Colon (tissue), 2 donors: Measurements from ENCODE around the gene CYB561D2.

Experiments
- FAIRE-seq: peaks from 2 replicates; lab custom pipeline; 2012; peaks lifted over from hg19 to GRCh38; lab: Jason Lieb, UNC
- donor health status: control.
- donor health status: control.

The CYB561D2 gene

GRCh38 chr3:50365842-50366220, 15.2 kb downstream of the CYB561D2 start:
- FAIRE-seq: no peak

- no peak for FAIRE-seq
Observed at GRCh38 chr3:50369012-50369670, 18.5 kb downstream of the CYB561D2 start.

GRCh38 chr3:50370594-50370993, 19.9 kb downstream of the CYB561D2 start:
- no peak for FAIRE-seq

- FAIRE-seq: no peak
Observed at GRCh38 chr3:50371133-50371685, 20.5 kb downstream of the CYB561D2 start.

- FAIRE-seq: no peak
Observed at GRCh38 chr3:50372349-50372748, 21.7 kb downstream of the CYB561D2 start.

GRCh38 chr3:50373146-50374051, 22.7 kb downstream of the CYB561D2 start:
- no peak for FAIRE-seq

- FAIRE-seq: no peak
Observed at GRCh38 chr3:50374363-50375257, 23.9 kb downstream of the CYB561D2 start.

- no peak for FAIRE-seq
Observed at GRCh38 chr3:50375258-50375931, 24.7 kb downstream of the CYB561D2 start.

- no peak for FAIRE-seq
Observed at GRCh38 chr3:50378024-50378423, 27.4 kb downstream of the CYB561D2 start.

GRCh38 chr3:50378757-50379156, 28.1 kb downstream of the CYB561D2 start:
- no peak for FAIRE-seq

- FAIRE-seq: no peak
Observed at GRCh38 chr3:50380405-50381085, 29.9 kb downstream of the CYB561D2 start.

- no peak for FAIRE-seq
Observed at GRCh38 chr3:50381383-50381782, 30.7 kb downstream of the CYB561D2 start.

- FAIRE-seq: no peak
Observed at GRCh38 chr3:50382722-50383121, 32.1 kb downstream of the CYB561D2 start.

GRCh38 chr3:50383750-50384149, 33.1 kb downstream of the CYB561D2 start:
- no peak for FAIRE-seq

- FAIRE-seq: no peak
Observed at GRCh38 chr3:50385754-50386153, 35.1 kb downstream of the CYB561D2 start.

GRCh38 chr3:50388016-50388719, 37.5 kb downstream of the CYB561D2 start:
- FAIRE-seq: no peak

- FAIRE-seq: no peak
Observed at GRCh38 chr3:50388720-50389413, 38.2 kb downstream of the CYB561D2 start.

GRCh38 chr3:50389414-50389767, 38.7 kb downstream of the CYB561D2 start:
- FAIRE-seq: no peak

- FAIRE-seq: no peak
Observed at GRCh38 chr3:50390508-50391224, 40.0 kb downstream of the CYB561D2 start.
